GM20431 (cell line): ENCODE results near the gene BPI.
"Not testable (repeated sequence)": the region's sequence is repeated elsewhere in the genome, so short reads cannot be mapped to it uniquely, and the experiment has no call there.

ENCODE experiments used
- in situ Hi-C: fragments of 300-500 bp; cut with MseI, MboI; formaldehyde crosslinking; loops from one replicate; pipeline ENCODE4 v1.15.0; 2020; ENCODE audit warnings: low sequenced_read_pairs; ENCODE audit not compliant: unreplicated experiment

Gene BPI

GRCh38 chr20:38300438-38300837 is 3.5 kb upstream of the BPI start:
- in situ Hi-C loops: no loop called here

- in situ Hi-C loops: no loop called here
These were observed 2.6 kb upstream of the BPI start for GRCh38 chr20:38301309-38301708.

GRCh38 chr20:38302786-38303185 is 1.2 kb upstream of the BPI start:
- in situ Hi-C loops: no loop called here

- in situ Hi-C loops: no loop called here
These were observed 990 bp downstream of the BPI start for GRCh38 chr20:38304845-38305447.

- in situ Hi-C loops: no loop called here
These were observed 1.6 kb downstream of the BPI start for GRCh38 chr20:38305541-38305940.

- in situ Hi-C loops: no loop called here
These were observed 2.4 kb downstream of the BPI start for GRCh38 chr20:38306379-38306778.

- in situ Hi-C loops: no loop called here
These were observed 3.6 kb downstream of the BPI start for GRCh38 chr20:38307371-38308046.

GRCh38 chr20:38308047-38308438 is 4.1 kb downstream of the BPI start:
- in situ Hi-C loops: no loop called here

GRCh38 chr20:38308447-38308846 is 4.5 kb downstream of the BPI start:
- in situ Hi-C loops: no loop called here

GRCh38 chr20:38311091-38311490 is 7.1 kb downstream of the BPI start:
- in situ Hi-C loops: no loop called here

- in situ Hi-C loops: no loop called here
These were observed 7.5 kb downstream of the BPI start for GRCh38 chr20:38311491-38311890.

- in situ Hi-C loops: no loop called here
These were observed 9.7 kb downstream of the BPI start for GRCh38 chr20:38313676-38314075.

- in situ Hi-C loops: not testable (repeated sequence)
These were observed 10.4 kb downstream of the BPI start for GRCh38 chr20:38314350-38314749.

GRCh38 chr20:38315290-38315966 is 11.5 kb downstream of the BPI start:
- in situ Hi-C loops: no loop called here

- in situ Hi-C loops: no loop called here
These were observed 12.4 kb downstream of the BPI start for GRCh38 chr20:38316341-38316740.

GRCh38 chr20:38317422-38317821 is 13.5 kb downstream of the BPI start:
- in situ Hi-C loops: no loop called here

GRCh38 chr20:38320221-38320620 is 16.3 kb downstream of the BPI start:
- in situ Hi-C loops: no loop called here

- in situ Hi-C loops: no loop called here
These were observed 18.1 kb downstream of the BPI start for GRCh38 chr20:38321959-38322598.

GRCh38 chr20:38324159-38324558 is 20.2 kb downstream of the BPI start:
- in situ Hi-C loops: no loop called here

GRCh38 chr20:38325167-38325566 is 21.2 kb downstream of the BPI start:
- in situ Hi-C loops: no loop called here

GRCh38 chr20:38325905-38326304 is 21.9 kb downstream of the BPI start:
- in situ Hi-C loops: no loop called here
